ENCODE results near the gene RASA3. TPM values are rescaled to one million over a fixed set of nuclear protein-coding genes. Genes with fewer than 3 reads are reported as not detected.

The RASA3 gene
- total and polyA plus RNA-seq, 9 of the 15 experiments (the other 6 are each of a cell fraction or from before 2014, with no cell fraction given): 0.72 to 25.3 (median 14.4) TPM

DNA sequence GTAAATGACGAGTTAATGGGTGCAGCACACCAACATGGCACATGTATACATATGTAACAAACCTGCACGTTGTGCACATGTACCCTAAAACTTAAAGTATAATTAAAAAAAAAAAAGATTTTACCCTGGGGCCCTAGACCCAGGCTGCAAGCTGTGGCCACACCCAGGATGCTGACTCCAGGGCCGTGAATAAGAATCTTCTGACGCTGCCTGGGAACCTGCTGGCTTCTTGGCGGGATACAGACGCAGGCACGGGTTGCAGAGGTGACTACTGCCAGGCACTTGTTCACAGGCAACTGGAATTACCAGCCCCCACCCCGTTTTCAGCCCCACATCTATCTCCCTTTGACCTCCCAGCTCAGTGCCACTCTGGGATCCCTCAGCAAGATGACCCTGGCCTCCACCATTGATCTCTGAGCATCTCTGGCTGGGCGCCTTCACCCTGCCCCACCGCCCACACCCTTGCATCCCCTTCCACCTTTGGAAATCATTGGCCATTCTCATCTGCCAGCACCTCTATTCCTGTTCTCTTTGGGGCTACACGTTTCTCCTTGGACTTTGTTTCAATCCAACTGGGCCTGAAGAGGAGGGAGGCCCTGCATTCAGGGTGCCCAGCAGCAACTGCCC lies 25.6 kb upstream of the RASA3 start:
- Histone ChIP-seq H2AFZ (ENCODE audit: low read depth, low read length) (no peak overlapping the region), H3K9ac (ENCODE audit: insufficient read depth in 1 of 2, low read depth in 2 of 2, low read length in 2 of 2) (no peak overlapping the region), H4K20me1 (replicated peaks; ENCODE audit: control insufficient read depth, insufficient read depth, low read length) (no peaks in the 10 kb centered on the region), H3K36me3 (ENCODE audit: control insufficient read depth, insufficient read depth, low read length) (no peaks in the 10 kb centered on the region), H3K9me1 (ENCODE audit: control insufficient read depth, insufficient read depth, low read length) (no peaks in the 10 kb centered on the region), H3K4me2 (ENCODE audit: insufficient read depth, low read length) (no peak overlapping the region), H3K27ac (ENCODE audit: extremely low read depth, low read depth, low read length) (no peak overlapping the region), H3K4me1 (replicated peaks in 1 of 2; ENCODE audit: control insufficient read depth in 2 of 2, insufficient read depth in 2 of 2, low read length in 2 of 2) (peaks cover 0 to 14% of the 10 kb centered on the region in 2 experiments; a peak in 2 of 5 replicates), H3K79me2 (ENCODE audit: control insufficient read depth, insufficient read depth, low read length) (no peaks in the 10 kb centered on the region), H3K27me3 (ENCODE audit: control insufficient read depth in 2 of 2, insufficient read depth in 2 of 2, low read length in 2 of 2) (peaks cover 2 to 21% of the 10 kb centered on the region in 2 experiments; a peak in 3 of 5 replicates), H3K4me3 (no peak overlapping the region), H3K9me3 (replicated peaks; ENCODE audit: control insufficient read depth, insufficient read depth, low read depth, low read length) (no peaks in the 10 kb centered on the region)
- ChIA-PET CTCF (ENCODE audit: low intra/inter-chr PET ratio) (no interaction called here), POLR2A (no interaction called here)
- no peak for DNase-seq (ENCODE audit: extremely low read depth in 1 of 4, low spot score in 3 of 4)
- no peak for TF ChIP-seq CREBBP (IDR thresholded peaks at IDR 0.05; ENCODE audit: low read depth, low read length)
- TF ChIP-seq RBM39 (optimal IDR thresholded peaks at IDR 0.05; ENCODE audit: low read depth, low read length): no peak
- no peak for TF ChIP-seq FOXA1 (IDR thresholded peaks at IDR 0.05; ENCODE audit: borderline replicate concordance)
- no peak for TF ChIP-seq ZNF696 (CRISPR knock-in tag; conservative IDR thresholded peaks at IDR 0.05)
- TF ChIP-seq HNRNPH1 (optimal IDR thresholded peaks at IDR 0.05; ENCODE audit: low read depth, low read length): no peak
- TF ChIP-seq SIX5 (IDR thresholded peaks at IDR 0.05; ENCODE audit: borderline replicate concordance in 1 of 2, insufficient read depth in 1 of 2, low read depth in 1 of 2, low read length in 2 of 2): no peak
- no peak for TF ChIP-seq HDAC2 (IDR thresholded peaks at IDR 0.05)
- TF ChIP-seq PHTF2 (CRISPR knock-in tag; IDR thresholded peaks at IDR 0.05): no peak
- TF ChIP-seq, protein P1, sequence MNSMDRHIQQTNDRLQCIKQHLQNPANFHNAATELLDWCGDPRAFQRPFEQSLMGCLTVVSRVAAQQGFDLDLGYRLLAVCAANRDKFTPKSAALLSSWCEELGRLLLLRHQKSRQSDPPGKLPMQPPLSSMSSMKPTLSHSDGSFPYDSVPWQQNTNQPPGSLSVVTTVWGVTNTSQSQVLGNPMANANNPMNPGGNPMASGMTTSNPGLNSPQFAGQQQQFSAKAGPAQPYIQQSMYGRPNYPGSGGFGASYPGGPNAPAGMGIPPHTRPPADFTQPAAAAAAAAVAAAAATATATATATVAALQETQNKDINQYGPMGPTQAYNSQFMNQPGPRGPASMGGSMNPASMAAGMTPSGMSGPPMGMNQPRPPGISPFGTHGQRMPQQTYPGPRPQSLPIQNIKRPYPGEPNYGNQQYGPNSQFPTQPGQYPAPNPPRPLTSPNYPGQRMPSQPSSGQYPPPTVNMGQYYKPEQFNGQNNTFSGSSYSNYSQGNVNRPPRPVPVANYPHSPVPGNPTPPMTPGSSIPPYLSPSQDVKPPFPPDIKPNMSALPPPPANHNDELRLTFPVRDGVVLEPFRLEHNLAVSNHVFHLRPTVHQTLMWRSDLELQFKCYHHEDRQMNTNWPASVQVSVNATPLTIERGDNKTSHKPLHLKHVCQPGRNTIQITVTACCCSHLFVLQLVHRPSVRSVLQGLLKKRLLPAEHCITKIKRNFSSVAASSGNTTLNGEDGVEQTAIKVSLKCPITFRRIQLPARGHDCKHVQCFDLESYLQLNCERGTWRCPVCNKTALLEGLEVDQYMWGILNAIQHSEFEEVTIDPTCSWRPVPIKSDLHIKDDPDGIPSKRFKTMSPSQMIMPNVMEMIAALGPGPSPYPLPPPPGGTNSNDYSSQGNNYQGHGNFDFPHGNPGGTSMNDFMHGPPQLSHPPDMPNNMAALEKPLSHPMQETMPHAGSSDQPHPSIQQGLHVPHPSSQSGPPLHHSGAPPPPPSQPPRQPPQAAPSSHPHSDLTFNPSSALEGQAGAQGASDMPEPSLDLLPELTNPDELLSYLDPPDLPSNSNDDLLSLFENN (IDR thresholded peaks at IDR 0.05; ENCODE audit: low read depth in 2 of 2, low read length in 2 of 2): no peak
- no peak for TF ChIP-seq HIVEP1 (CRISPR knock-in tag; IDR thresholded peaks at IDR 0.05)
- BruUV-seq (replicated peaks): no TSS peak
- FAIRE-seq: no peak
- intact Hi-C loops (cut with micrococcal nuclease) (no loop called here), in situ Hi-C loops (cut with MboI) (no loop called here)
- ATAC-seq: no peak
- WGBS (ENCODE audit: insufficient coverage, low coverage, missing lambda C conversion rate): 4% methylated on average over 7 of the region's 11 CpGs

All from K562 (cell line).